Measurements from ENCODE around the gene KDM5B.
"Not testable (repeated sequence)": the region's sequence is repeated elsewhere in the genome, so short reads cannot be mapped to it uniquely, and the experiment has no call there.

Gene KDM5B

GRCh38 chr1:202812176-202813026, 4.2 kb upstream of the KDM5B start:
- no peak for DNase-seq

DNA sequence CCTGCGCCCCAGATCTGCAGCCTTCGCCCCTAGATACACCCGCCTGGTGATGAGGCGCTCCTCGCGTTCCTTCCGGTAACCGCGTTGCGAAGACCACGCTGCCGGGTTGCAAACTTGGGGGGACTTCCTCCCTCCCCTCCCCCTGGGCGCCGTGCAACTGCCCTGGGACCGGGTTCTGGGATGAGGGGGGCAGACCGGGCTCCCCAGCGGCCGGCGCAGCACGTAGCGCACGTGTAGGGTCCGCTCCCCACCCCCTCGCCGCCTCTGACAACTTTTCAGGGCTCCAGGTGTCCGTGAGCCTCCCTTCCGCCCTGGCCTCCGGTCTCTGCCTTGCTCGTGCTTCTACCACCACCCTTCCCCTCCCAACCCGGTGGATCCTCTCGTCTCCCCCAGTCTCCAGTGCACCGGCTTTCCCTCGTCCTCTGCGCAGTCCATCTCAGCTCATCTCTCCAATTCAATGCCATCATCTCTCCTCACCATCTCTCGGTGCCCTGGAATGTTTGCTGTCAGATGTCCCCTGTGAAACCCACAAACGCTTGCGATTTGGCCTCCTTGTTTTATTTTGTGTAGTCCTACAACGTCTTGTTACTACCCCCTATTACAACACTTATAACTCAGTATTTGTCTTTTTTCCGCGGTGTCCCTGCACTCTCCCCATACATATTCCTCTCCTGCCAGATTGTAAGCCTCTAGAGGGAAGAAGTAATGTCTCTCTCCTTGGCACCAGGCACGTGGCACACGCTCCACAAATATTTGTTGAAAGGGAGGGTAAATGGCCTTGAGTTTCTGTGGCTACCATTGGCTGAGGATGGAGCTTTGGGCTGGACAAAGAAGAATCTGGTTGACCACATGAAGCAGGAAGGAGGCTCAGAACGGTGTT, 3.3 kb upstream of the KDM5B start:
- DNase-seq = peak; percentile 18

- DNase-seq = peak; percentile 92
Measured at GRCh38 chr1:202810615-202811295, 2.5 kb upstream of the KDM5B start, which contains the start of gene PCAT6. TSS of gene PCAT6 (plus strand) at chr1:202810954.

DNA sequence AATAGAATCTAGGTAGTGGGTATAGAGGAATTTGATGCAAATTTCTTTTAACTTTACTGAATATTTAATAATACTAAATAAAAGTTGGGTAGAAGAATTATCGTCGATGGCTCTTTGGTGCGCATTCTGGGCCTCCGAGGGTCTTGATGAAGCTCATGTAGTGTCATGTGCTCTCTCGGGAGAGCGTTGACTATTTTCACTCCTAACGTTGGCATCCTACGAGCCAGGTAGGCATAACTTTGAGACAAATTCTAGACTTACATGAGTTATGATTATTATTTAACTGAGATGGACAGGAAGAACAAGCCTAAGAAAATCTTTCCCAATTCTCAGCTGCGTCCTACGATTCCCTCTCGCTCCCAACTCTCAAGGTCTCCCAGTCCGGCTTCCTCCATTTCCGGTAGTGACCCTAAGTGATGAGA, 2.0 kb upstream of the KDM5B start:
- DNase-seq = no peak

DNA sequence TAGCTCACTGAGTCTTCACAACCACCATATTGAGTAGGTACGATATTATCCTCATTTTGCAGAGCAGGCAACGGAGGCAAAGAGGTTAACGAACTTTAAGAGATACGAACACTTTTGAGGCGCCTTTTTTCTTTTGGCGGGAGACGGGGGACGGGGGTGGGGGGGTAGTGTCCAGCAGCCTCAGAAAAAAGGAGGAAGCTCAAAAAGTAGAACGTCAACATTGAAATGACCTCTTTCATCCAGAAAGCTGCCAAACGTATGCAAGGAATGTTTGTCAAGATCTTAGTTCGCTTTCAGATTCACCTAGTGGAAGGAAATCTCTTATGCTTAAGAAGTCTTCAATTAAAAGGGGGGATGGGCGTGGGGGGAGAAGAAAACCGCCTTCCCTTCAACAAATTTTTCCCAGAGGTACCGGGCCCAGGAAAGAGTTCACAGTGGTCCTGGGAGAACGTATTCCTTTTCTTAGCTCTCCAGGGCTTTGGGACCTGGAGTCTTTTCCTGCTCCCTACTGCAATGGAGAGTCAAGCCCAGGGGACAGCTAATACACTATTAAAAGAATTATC, 1.5 kb upstream of the KDM5B start:
- DNase-seq = no peak

GRCh38 chr1:202807451-202807925, 733 bp downstream of the KDM5B start:
- DNase-seq = peak; percentile 39

DNA sequence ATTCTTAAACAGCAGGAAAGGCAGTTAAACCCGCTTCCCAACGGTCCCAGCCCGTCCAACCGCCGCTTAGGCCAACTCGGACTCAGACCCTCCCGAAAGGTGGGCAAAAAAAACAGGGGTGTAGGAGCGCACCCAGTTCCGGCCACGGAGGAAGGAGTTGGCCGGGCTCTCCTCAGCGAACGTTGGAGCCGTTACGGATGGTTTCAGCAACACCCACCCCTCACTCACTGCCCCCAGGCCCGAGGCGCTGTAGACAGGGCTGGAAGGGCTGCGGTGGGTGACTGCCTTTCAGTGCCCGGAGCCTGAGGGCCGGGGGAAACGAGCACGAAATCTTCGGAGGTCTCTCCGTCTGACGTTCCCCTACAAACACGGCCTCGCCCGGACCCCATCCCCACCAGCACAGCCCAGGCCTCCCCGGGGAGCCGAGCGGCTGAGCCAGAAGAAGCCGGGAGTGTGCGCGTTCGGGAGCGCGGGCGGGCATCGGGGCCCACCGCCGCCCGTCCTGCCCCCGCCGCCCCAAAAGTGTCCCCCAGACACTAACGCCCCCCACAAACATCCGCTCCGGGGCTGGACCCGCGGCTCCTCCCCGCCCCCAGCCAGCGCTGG, 1.3 kb downstream of the KDM5B start:
- peak; percentile 5 for DNase-seq

DNA sequence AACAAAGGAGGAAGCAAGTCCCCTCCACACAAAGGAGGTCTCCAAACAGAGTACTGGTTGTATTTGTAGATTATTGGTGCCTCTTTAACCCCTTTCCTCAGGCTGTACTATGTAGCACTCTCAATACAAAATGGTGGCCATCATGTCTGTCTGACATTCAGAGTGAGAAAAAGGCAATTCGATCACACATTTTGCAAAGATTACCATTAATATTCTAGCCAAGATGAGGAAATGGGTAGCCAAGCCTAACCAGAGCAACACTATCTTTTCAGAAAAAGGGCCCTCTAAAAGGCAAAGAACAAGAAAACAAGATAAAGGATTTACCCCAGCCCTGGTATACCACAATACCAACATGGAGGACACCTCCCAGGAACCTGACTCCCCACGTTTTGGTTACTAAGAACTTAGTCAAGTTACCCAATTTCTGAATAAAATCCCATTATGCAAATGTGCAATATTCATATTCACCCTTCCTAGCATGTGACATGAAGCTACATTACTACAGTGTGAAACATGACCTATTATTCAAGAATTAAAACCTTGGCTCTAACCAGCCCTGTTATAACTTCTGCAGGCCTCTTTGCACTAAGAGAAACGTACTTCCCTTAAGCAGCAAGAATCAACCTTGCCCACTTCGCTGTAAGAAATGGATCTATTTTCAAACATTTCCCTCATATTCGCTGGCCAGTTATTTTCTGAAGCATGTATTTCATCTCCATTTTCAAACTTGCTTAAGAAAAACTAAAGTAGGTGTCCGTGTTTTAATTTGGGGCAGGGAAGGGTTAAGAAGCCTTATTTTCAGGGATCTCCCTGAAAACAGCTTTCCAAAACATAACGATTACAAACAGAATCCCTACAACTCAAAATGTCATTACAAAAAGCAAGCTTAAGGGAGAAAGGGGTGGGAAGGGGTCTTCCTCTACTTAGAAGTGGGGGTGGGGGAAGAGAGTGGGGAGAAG, 2.1 kb downstream of the KDM5B start:
- DNase-seq = peak; percentile 13

DNA sequence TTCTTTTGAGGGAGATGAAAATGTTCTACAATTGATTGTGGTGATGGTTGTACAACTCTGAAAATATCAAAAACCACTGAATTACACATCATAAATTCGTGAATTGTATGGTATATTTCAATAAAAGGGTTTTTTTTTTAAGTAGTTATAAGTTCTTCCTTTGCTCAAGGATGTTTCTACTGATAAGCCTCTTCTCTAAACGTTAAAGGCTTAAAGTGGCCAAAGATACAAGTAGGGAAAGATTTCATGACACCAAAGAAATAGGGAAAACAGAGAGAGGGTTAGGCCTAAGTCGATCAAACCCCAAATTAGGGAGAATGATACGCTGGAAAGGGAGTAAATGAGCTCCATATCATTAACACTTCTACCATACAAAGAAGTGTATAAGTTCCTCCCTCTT, 4.1 kb downstream of the KDM5B start:
- no peak for DNase-seq

GRCh38 chr1:202802998-202803932, 5.0 kb downstream of the KDM5B start:
- no peak for DNase-seq

- no peak for DNase-seq
Measured at GRCh38 chr1:202802034-202802433, 6.2 kb downstream of the KDM5B start.

DNA sequence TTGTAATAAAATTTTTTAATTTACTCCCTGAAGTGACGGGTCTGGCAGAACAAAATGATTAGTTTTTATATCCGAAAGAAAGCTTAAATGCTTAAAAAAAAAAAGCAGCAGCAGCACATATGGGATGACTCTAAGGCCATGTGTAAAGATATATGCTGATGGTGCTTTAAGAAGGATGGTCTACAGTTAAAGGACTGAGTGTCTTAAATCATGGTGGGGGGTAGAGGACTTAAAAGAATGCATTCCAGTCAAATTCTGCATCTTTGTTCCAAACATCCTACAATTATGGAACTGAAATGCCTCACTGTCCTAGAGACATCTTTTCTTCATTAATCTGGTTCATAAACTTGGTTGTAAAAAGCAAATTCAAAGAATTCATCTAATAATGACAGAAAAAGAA, 7.0 kb downstream of the KDM5B start:
- DNase-seq = no peak

DNA sequence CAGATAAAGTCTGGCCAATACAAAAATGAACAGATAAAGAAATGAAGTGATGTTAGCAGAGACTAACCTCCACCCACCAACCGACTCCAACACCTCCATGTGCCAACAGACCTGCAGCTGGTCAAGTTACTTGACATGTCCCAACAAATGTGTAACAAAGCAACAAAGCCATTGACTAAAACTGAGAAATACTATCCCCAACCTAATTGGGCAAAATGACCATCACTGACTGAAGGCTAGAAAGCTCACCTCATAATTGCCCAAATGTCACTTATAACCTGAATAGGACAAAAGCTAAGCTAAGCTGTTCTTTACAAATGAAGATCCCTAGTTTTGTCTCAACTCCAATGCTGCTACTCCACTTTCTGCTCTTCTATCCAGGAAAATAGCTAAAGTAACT, 7.5 kb downstream of the KDM5B start:
- DNase-seq = no peak

- DNase-seq = no peak
Measured at GRCh38 chr1:202798792-202799331, 9.4 kb downstream of the KDM5B start.

DNA sequence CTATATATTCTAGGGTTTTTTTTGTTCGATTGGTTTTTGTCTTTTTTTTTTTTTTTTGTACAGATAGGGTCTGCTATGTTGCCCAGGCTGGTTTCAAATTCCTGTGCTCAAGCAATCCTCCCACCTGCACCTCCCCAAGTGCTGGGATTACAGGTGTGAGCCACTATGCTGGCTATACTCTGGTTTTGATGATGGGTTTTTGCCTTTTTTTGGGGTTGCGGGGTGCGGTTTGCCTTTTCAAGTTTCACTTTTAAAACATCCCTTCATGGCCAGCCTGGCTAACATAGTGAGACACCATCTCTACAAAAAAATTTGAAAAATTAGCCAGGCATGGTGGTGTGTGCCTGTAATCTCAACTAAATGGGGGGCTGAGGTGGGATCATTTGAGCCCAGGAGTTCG, 10.0 kb downstream of the KDM5B start:
- no peak for DNase-seq

DNA sequence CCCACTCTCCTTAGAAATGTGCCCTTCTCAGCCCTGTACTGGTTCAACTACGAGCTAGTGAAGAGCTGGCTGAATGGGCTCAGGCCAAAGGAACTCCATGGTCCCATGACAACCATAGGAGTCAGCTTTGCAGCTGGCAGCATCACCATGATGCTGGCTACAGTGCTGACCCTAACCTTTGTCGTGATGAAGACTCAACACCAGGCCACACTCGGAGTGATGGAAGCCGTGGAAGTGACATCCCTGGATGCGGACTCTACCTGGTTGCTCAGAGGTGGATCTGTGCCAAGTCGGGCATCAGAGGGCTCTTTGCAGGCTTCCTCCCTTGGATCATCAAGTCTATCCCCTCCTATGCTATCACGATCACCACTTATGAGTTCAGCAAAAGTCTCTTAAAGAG, 11.6 kb downstream of the KDM5B start:
- no peak for DNase-seq

DNA sequence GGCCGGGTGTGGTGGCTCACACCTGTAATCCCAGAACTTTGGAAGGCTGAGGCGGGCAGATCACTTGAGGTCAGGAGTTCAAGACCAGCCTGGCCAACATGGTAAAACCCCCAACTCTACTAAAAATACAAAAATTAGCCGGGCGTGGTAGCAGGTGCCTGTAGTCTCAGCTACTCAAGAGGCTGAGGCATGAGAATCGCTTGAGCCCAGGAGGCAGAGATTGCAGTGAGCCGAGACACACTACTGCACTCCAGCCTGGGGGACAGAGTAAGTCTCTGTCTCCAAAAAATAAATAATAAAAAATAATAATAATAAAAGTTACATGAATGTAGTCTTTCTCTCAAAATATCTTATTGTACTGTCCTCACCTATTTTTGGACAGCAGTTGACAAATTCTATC, 13.3 kb downstream of the KDM5B start:
- DNase-seq = not testable (repeated sequence)

DNA sequence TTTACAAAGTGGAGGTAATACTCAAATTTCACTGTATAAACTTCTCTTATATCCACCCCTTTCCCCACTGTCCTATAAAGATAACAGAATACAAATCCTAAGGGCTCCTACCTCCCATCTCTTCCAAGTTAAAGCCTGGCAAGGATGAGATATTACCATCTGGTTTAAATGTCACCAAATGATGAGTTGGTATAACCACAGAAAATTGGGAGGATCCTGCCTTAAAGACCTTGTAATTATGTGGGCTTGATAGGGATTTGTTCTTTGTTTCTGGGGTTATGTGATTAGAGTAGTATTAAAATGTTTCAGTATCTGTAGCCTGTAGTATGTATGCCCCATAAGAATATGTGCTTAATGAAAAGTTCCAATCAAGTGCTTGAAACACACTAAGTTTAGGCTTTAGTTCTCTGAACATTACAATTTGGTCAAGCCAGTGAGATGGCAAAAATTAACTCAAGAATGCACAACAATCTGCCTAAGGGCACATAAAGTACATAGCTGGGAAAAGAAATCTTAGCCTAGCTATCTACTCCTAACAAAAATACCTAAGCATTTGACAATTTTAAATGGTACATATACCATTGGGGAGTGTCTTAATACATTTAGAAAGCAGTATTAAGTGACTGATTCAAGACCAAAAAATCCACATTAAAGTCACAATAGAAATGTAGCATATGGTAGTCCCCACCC, 14.0 kb downstream of the KDM5B start:
- no peak for DNase-seq
